ENCODE results near the gene KCTD2.

- no peak for TF ChIP-seq CTCF (IDR thresholded peaks at IDR 0.05; ENCODE audit: low read depth, low read length, poor library complexity, severe bottlenecking)
- no peak for TF ChIP-seq EZH2phosphoT487 (IDR thresholded peaks at IDR 0.05; ENCODE audit: borderline replicate concordance, low read length)
These were observed 40.1 kb downstream of the KCTD2 start for GRCh38 chr17:75087182-75087557.

All from DOHH2 (cell line).